IPS-NIHi7 (cell line): Measurements from ENCODE around the gene OR2M2.

ENCODE experiments used
- DNase-seq: peaks from one replicate; pipeline ENCODE4 v3.0.0; 2012; ENCODE audit warnings: mixed read lengths; ENCODE audit errors: extremely low spot score

The OR2M2 gene, protein sequence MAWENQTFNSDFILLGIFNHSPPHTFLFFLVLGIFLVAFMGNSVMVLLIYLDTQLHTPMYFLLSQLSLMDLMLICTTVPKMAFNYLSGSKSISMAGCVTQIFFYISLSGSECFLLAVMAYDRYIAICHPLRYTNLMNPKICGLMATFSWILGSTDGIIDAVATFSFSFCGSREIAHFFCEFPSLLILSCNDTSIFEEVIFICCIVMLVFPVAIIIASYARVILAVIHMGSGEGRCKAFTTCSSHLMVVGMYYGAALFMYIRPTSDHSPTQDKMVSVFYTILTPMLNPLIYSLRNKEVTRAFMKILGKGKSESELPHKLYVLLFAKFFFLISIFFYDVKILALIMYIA

DNA sequence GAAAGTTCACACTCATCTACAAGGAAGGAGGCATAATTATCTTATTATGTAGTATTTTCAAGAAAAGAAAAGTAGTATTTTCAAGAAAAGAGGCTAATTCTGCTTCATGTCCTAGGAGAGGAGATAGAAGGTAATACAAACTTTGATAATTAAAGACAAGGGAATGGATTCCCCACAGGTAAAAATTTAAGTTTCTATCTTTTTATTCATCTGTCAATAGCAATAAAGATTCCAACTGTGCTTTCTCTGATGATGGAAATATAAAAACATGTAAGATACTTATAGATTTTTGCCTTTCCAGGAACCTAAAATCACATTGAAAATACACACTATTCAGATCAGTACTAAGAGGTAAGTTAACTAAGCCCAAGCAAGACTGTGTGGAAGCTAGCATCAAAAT, at the start of gene OR2M2:
Gene OR2M2, plus strand, starts transcription at position 301 of the 400 bp plus-strand sequence. CDS start 5,165 bp downstream, outside the sequence.
- no peak for DNase-seq

DNA sequence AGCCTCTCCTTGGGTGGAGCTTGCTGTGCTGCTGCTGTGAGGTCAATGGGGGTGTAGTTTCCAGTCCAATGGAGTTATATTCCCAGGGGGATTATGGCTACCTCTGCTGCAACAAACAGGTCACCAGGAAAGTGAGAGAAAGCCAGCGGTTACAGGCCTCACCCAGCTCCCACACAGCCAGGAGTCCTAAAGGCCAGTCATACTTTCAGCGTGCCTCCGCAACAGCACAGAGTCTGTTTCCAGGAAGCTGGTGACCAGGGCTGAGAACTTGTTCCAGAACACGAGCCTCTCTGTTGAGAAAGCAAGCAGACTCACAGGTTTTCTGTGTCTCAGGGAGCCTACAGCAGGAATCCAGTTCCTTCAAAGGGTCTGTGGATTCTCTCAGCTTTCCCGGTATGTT, 47.0 kb upstream of the OR2M2 start:
- DNase-seq = no peak

DNA sequence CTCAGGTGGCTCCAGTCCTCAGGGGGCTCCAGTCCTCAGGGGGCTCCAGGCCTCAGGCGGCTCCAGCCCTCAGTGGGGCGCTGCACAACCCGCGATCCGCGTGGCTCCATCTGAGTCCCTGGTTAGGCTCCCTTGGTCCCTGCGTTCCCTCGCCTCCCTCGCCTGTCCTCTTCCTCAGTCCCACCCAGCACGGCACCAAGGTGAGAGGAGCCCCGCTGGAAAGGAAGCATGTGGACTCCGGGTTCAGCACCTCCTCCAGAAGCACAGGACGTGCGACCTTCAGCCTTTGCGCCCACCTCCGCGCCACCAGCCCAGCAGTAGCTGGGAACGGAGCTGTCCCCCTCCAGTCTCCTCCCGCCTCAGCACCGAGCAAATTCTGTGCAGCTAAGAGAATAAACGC, 37.8 kb upstream of the OR2M2 start:
- DNase-seq = no peak

DNA sequence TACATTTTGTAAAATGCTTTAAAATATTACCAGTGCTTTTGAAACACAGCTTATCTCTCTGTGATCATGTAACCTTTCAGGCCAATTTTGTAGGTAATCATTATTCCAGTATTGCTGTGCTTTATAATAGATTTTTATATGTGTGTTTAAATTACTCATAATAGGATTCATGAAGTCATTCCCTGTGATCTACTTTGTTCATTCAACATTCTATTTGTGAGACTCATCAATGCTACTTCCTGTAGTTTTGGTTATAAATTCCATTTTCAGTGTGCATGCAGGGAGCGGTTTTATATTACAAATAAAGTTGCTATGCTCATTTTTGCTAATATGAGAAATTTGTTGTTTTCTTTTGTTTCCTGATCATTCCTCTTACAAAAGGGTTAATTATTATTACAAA, 33.8 kb upstream of the OR2M2 start:
- DNase-seq = no peak

DNA sequence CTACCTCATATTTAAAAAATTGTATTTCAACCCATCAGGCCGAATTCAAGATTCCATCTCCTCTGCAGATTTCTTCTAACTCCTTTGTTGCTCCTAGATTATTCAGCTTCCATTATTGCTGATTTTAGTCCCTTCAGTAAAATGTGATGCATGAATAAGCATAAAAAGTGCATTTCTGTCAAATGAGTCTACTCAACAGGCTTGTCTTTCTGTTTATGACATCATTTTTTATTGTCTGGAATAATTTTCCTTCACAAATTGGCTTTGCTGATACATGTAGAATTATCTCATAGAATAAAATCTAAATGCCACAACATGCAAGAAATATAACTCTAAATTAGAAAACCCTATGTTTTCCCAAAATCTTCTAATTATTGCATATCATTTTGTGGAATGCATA, 31.3 kb upstream of the OR2M2 start:
- no peak for DNase-seq

DNA sequence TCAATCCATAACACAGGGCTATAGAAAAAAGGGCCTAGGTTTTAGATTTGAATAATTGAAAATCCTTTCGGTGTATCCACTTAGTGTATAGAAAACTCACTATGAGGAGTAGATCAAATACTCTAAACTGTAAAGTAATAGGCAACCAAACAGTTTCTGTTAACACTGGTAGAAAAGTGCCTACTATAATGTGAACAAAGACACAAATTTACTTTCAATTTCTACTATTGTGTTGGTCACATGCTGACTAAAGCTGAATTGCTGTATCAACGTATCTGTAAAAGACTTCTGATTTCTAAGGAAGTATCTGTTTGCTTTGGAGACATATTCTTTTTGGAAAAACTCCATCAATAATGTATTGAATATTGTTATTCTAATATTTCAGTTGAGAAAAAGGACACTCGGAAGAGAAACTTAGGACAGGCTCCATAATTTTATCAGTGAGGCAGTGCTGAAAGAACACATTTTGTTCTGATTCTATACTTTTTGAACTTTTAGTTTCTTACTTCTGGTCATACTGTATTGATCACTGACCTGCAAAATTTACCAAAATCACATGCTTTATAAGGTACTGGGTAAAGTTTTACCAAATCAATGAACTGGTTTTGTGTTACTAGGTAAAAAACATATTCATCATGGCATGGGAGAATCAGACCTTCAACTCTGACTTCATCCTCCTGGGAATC, 30.0 kb upstream of the OR2M2 start, which contains the start of gene OR2M5:
Gene OR2M5, plus strand, starts transcription at position 636 of the 686 bp plus-strand sequence. Its CDS starts 0 bp downstream, at position 636.
- DNase-seq = no peak

DNA sequence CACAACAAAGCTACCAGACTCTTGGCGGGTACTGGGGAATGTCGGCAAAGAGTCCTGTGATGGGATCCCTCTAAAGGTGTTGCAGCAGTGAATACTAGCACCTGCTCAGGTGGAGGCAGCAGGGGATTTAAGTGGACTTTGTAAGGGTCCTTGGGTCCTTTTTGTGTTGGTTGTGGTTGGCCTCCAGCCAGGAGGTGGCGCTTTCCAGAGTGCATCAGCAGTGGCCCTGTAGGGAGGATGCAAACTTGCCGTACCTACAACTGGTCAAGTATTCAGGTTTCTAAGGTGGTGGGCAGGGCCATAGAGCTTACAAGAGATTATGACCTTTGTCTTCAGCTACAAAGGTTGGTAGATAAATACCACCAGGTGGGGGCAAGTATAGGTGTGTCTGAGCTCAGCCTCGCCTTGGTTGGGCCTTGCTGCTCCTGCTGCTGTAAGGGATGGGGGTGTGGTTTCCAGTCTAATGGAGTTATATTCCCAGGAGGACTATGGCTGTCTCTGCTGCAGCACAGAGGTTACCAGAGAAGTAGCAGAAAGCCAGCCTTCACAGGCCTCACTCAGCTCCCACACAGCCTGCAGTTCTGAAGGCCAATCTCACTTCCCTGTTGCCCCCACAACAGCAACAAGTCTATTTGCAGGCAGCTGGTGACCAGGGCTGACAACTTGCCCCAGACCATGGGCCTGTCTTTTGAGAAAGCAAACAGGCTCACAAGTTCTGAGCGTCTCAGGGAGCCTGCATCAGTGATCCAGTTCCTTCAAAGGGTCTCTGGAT, 22.4 kb upstream of the OR2M2 start:
- DNase-seq = no peak

DNA sequence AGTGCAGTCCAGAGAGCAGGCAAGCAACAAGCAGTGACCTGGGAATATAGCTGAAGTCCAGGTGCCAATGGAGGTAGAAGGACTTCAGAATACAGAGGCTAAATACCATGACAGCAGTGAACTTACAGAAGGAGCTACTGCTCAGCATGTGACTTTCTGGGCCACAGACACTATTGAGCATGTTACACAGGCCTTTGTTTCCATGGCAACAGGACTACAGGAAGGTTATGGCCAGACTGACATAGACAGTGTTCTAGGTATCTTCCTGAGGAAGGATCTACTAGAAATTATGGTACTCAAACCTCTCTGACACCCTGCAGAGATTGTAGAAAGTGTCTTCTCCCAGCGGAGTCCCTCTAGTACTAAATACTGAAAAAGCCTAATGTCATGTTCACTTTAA, 18.7 kb upstream of the OR2M2 start:
- DNase-seq = no peak

DNA sequence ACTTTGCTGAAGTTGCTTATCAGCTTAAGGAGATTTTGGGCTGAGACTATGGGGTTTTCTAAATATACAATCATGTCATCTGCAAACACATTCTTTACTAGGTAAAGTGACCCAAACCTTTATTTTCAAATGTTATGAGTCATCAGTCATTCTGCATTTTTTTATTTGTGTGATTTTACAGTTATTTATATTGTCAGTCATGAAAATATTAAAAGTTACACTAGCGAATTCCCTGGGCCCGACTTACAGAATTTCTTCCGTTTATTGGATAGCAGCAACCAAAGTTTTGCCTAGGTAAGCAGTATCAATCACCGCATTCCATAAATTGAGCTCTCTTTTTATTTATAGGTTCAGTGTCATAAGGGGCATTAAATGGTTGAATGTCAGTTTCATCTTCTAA, 15.9 kb upstream of the OR2M2 start:
- DNase-seq = no peak

DNA sequence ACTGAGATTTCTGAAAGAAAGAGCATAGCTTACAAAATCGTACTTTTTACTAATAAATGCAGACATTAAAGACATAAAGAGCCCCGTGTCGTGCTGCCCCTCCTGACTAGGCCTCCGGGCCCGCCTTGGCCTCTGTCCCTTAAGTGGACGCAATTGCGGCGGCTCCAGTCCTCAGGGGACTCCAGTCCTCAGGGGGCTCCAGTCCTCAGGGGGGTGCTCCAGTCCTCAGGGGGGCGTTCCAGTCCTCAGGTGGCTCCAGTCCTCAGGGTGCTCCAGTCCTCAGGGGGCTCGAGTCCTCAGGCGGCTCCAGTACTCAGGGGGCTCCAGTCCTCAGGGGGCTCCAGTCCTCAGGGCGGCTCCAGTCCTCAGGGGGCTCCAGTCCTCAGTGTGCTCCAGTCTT, 10.6 kb upstream of the OR2M2 start:
- no peak for DNase-seq

DNA sequence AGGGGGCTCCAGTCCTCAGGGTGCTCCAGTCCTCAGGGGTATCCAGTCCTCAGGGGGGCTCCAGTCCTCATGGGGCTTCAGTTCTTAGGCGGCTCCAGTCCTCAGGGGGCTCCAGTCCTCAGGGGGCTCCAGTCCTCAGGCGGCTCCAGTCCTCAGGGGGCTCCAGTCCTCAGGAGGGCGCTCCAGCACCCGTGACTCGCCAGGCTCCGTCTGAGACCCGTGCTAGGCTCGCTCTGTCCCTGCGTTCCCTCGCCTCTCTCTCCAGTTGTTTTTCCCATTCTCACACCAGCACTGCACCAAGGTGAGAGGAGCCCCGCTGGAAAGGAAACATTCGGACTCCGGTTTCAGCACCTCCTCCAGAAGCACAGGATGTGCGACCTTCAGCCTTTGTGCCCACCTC, 9.4 kb upstream of the OR2M2 start:
- no peak for DNase-seq

DNA sequence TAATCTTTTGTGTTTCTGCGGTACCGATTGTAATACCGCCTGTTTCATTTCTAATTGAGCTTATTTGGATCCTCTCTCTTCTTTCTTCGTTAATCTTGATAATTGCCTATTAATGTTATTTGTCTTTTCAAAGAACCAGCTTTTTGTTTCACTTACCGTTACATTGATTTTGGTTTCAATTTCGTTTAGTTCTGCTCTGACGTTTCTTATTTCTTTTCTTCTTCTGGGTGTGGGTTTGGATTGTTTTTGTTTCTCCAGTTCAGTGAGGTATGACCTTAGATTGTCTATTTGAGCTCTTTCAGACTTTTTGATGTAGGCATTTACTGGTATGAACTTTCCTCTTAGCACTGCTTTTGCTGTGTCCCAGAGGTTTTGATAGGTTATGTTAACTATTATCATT, 9.4 kb downstream of the OR2M2 start:
- DNase-seq = no peak

DNA sequence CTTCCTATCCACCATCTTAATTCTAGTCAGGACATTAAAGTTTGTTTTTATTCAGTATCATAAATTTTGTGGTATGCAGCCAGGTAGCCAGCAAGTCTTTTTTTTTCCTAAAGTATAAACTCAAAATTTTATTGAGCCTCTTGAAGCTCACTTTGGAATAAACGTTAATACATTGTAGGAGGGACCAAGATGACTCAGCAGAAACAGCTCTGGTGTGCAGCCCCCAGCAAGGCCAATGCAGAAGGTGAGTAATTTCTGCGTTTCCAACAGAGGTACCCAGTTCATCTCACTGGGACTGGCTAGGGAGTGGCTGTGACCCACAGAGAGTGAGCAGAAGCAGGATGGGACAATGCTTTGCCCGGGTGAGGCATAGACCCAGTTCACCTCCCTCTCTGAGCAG, 12.7 kb downstream of the OR2M2 start:
- DNase-seq = no peak

DNA sequence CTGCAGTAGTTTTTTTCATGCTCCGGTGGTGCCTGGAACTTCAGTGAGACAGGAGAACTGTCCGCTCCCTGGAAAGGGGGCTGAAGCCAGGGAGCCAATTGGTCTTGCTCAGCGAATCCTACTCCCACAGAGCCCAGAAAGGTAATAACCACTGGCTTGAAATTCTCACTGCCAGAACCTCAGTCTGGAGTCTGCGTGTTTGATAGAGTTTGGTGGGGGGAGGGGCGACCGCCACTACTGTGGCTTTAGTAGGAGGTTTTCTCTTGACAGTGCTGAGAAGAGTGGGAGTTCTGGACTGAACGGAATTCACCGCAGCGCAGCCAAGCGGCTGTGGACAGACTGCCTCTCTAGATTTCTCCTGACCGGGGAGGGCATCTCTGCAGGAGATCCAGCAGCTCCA, 14.4 kb downstream of the OR2M2 start:
- no peak for DNase-seq

DNA sequence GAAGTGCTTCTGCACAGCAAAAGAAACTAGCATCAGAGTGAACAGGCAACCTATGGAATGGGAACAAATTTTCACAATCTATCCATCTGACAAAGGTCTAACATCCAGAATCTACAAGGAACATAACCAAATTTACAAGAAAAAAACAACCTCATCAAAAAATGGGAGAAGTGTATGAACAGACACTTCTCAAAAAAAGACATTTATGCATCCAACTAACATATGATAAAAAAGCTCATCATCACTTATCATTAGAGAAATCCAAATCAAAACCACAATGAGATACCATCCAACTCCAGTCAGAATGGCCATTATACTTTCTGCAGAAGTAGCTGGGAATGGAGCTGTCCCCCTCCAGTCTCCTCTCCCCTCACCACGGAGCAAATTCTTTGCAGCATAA, 19.5 kb downstream of the OR2M2 start:
- DNase-seq = no peak

DNA sequence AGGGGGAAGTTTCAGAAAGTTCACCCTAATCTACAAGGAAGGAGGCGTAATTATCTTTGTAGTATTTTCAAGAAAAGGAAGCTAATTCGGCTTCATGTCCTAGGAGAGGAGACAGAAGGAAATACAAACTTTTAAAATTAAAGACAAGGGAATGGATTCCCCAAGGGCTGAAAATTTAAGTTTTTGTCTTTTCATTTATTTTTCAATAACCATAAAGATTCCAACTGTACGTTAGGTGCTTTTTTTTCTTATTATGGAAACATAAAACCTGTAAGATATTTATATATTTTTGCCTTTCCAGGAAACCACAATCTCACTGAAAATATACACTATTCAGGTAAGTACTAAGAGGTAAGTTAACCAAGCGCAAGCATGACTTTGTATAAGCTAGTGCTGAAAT, 22.3 kb downstream of the OR2M2 start, which contains the start of gene OR2M3:
Gene OR2M3, plus strand, starts transcription at position 301 of the 400 bp plus-strand sequence. CDS start 5,803 bp downstream, outside the sequence.
- DNase-seq = no peak

DNA sequence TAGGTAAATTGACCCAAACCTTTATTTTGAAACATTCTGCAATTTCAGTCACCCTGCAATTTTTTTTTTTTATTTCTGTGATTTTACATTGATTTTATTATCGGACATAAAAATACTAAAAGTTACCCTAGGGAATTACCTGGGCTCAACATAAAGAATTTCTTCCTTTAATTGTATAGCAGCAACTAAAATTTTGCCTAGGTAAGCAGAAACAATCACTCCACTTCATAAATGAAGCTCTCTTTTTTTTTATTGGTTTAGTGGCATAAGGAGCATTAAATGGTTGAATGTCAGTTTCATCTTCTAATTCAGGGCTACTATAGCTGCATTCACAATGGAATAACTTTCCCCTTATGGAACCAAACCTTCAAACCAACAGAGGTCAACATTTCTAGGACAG, 41.3 kb downstream of the OR2M2 start:
- DNase-seq = no peak

DNA sequence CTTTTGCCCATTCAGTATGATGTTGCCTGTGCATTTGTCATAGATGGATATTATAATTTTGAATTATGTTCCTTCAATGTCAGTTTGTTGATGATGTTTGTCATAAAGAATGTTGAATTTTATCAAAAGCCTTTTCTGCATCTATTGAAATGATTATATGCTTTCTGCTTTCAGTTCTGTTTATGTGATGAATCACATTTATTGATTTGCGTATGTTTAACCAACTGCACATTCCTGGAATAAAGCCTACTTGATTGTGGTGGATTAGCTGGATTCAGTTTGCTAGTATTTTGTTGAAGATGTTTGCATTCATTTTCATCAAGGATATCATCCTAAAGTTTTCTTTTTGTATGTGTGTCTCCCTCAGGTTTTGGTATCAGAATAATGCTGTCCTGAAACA, 50.9 kb downstream of the OR2M2 start:
- no peak for DNase-seq

DNA sequence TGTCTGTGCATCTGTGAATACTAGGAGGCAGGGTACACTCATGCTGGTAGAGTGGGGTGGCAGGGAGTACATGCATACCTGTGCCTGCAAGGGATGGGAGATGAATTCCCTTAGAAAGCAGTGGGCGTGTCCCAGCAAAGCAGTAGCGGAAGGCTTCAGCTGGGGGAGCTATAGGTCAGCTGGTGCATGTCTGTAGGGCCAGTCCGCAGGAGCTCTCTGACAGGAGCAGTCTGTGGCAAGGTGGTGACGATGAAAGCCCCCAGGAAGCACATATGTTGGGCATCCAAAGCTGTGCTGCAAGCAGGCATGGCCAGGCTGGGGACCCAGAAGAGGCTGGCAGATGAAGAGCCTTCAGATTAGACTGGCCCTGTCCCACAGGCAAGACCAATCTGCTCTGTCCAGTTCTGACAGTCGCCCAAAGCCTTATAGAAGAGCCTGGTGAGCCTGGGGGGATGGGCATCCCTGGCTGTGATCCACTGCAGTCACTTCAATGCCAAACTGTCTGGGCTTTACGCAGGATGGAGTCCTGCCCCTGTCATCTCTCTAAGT, 54.8 kb downstream of the OR2M2 start:
- no peak for DNase-seq
